Measurements from ENCODE around the gene ESYT1. TPM values are rescaled to one million over a fixed set of nuclear protein-coding genes. Genes with fewer than 3 reads are reported as not detected.

ESYT1 gene
- total RNA-seq, 4 donors from 2014 or later = 151 to 245 (median 214) TPM

- Histone ChIP-seq H3K36me3 (peaks cover 13 to 30% (median 25%) of the 10 kb centered on the region in 4 donors), H3K27me3 (no peaks in the 10 kb centered on the region), H3K9me3 (no peaks in the 10 kb centered on the region), H3K4me3 (peak within 1 kb of the TSS; percentile 77 to 95 (median 88)), H3K4me1 (peaks cover 20 to 40% (median 34%) of the 10 kb centered on the region in 4 donors), H3K27ac (replicated peaks in 1 of 4) (peak within 1 kb of the TSS; percentile 95 to 97 (median 96))
- under 1% methylated on average over 60 of the region's 93 CpGs for WGBS
- peak; percentile 96 for DNase-seq (ENCODE audit: extremely low spot score)
- intact Hi-C loops (cut with DNase I) = loop anchor here (2.0 to 10.0 kb wide), 3 partner anchors 63 to 275 kb away; partner anchors contain the start of genes SPRYD4 and ZC3H10
- TF ChIP-seq POLR2A (IDR thresholded peaks at IDR 0.05; ENCODE audit: low read depth) = no peak
- peak; percentile 70 to 81 (median 71) for TF ChIP-seq CTCF (IDR thresholded peaks at IDR 0.05)
- peak in 1 of 2 donors; percentile 63 for TF ChIP-seq POLR2AphosphoS5 (IDR thresholded peaks at IDR 0.05)
- TF ChIP-seq EP300 (IDR thresholded peaks at IDR 0.05) = no peak
Measured at GRCh38 chr12:56189099-56189917, 61.2 kb downstream of the ESYT1 start, which contains the start of gene SMARCC2. TSS of gene SMARCC2 (minus strand) at chr12:56189483. CDS start at chr12:56189461, 22 bp downstream.

GRCh38 chr12:56189918-56190694 lies 62.0 kb downstream of the ESYT1 start:
- peaks cover 20 to 40% (median 34%) of the 10 kb centered on the region in 4 donors for H3K4me1 ChIP-seq
- peaks cover 6 to 22% (median 17%) of the 10 kb centered on the region in 4 donors for H3K36me3 ChIP-seq
- TF ChIP-seq EP300 (IDR thresholded peaks at IDR 0.05) (no peak), POLR2AphosphoS5 (IDR thresholded peaks at IDR 0.05) (peak in 1 of 2 donors; percentile 67)
- intact Hi-C loops (cut with DNase I) = loop anchor here (2.0 to 10.0 kb wide), 3 partner anchors 63 to 275 kb away; partner anchors contain the start of genes SPRYD4 and ZC3H10
- WGBS = under 1% methylated on average over 38 of the region's 42 CpGs
- peak overlapping the region; percentile 95 to 97 (median 96) for H3K27ac ChIP-seq (replicated peaks in 1 of 4)
- DNase-seq (ENCODE audit: extremely low spot score) = peak; percentile 95
- no peaks in the 10 kb centered on the region for H3K9me3 ChIP-seq
- H3K27me3 ChIP-seq = no peaks in the 10 kb centered on the region
- peak overlapping the region; percentile 77 to 95 (median 88) for H3K4me3 ChIP-seq

GRCh38 chr12:56190695-56191155 lies 62.7 kb downstream of the ESYT1 start:
- 26% methylated on average over 9 of the region's 9 CpGs for WGBS
- intact Hi-C loops (cut with DNase I) = no loop called here
- TF ChIP-seq CTCF (IDR thresholded peaks at IDR 0.05) (no peak), POLR2A (IDR thresholded peaks at IDR 0.05; ENCODE audit: low read depth) (no peak), EP300 (IDR thresholded peaks at IDR 0.05) (no peak), POLR2AphosphoS5 (IDR thresholded peaks at IDR 0.05) (no peak)
- DNase-seq (ENCODE audit: extremely low spot score) = no peak
- Histone ChIP-seq H3K9me3 (no peaks in the 10 kb centered on the region), H3K4me3 (peak overlapping the region; percentile 77 to 95 (median 88)), H3K27ac (replicated peaks in 1 of 4) (peak overlapping the region; percentile 95 to 97 (median 96)), H3K27me3 (no peaks in the 10 kb centered on the region), H3K36me3 (peaks cover 2 to 16% (median 11%) of the 10 kb centered on the region in 4 donors), H3K4me1 (peaks cover 20 to 40% (median 34%) of the 10 kb centered on the region in 4 donors)

- no peak for TF ChIP-seq POLR2A (IDR thresholded peaks at IDR 0.05; ENCODE audit: low read depth)
- no peak for TF ChIP-seq CTCF (IDR thresholded peaks at IDR 0.05)
- TF ChIP-seq POLR2AphosphoS5 (IDR thresholded peaks at IDR 0.05) = no peak
- TF ChIP-seq EP300 (IDR thresholded peaks at IDR 0.05) = no peak
- intact Hi-C loops (cut with DNase I) = loop anchor here (1.0 kb wide), 1 partner anchor 32 kb away; the partner anchor contains the start of gene NABP2
Measured at GRCh38 chr12:56192582-56192981, 64.5 kb downstream of the ESYT1 start.

More at GRCh38 chr12:56192582-56192981, 64.5 kb downstream of the ESYT1 start:
- no peaks in the 10 kb centered on the region for H3K36me3 ChIP-seq
- H3K4me3 ChIP-seq = no peak overlapping the region
- H3K27me3 ChIP-seq = no peaks in the 10 kb centered on the region
- no peaks in the 10 kb centered on the region for H3K9me3 ChIP-seq
- peaks cover 20 to 26% (median 23%) of the 10 kb centered on the region in 4 donors for H3K4me1 ChIP-seq
- H3K27ac ChIP-seq (replicated peaks in 1 of 4) = no peak overlapping the region
- DNase-seq (ENCODE audit: extremely low spot score) = no peak
